SH-SY5Y (cell line): Measurements from ENCODE around the gene GP5.

Experiments
- GATA2 ChIP-seq: IDR thresholded peaks from 2 replicates; pipeline ENCODE4 v1.6.1; 2011; ENCODE audit warnings: mild to moderate bottlenecking, low read depth, low read length
- GATA3 ChIP-seq: IDR thresholded peaks from 2 replicates; pipeline ENCODE4 v1.6.1; 2011; ENCODE audit warnings: low read depth, mild to moderate bottlenecking, low read length, moderate library complexity

GRCh38 chr3:194346621-194347020, 52.4 kb downstream of the GP5 start:
- TF ChIP-seq GATA2 (no peak), GATA3 (no peak)
